ENCODE measurements around the gene PCBD2.
"Not testable (repeated sequence)": the region's sequence is repeated elsewhere in the genome, so short reads cannot be mapped to it uniquely, and the experiment has no call there.

The PCBD2 gene

DNA sequence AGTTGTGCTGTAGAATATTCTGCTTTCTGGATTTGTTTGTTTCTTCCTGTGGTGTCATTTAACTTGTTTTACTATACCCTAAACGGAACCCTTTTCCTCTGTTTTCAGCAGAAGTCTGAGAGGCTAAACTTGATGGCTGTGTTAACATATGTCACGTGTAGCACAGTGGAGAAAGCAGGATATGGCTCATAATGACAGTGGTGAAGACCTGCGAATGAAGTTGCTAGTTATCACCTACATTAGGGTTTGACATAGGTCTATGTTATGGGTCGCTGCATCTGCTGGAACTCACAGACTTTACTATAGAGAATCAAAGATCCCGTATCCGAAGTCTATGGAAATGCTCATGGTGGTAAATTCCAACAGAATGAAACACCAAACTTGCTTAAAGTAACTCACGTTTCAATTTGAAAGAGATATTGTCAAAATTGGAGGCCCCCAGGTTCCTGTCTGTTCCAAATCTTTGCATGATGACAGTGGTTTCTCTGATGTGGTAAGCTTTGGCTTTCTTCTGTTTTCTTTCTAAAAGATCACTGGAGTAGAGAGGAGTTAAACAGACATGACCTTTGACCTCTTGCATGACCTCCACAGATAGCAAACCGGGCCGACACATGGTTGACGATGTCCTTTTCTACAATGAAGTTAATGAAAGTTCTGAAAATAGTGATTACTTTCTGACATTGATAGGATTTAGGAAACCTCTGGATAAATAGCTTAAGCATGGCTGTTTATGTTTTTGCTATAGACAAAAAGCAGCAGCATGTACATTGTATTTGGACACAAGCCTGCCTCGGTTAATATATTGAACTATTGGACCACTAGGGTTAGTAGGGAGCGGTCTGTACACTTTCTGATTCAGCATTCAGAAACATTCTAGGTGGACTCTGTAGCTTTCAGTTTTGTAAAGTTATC, 59.7 kb downstream of the PCBD2 start:
- DNase-seq: no peak

DNA sequence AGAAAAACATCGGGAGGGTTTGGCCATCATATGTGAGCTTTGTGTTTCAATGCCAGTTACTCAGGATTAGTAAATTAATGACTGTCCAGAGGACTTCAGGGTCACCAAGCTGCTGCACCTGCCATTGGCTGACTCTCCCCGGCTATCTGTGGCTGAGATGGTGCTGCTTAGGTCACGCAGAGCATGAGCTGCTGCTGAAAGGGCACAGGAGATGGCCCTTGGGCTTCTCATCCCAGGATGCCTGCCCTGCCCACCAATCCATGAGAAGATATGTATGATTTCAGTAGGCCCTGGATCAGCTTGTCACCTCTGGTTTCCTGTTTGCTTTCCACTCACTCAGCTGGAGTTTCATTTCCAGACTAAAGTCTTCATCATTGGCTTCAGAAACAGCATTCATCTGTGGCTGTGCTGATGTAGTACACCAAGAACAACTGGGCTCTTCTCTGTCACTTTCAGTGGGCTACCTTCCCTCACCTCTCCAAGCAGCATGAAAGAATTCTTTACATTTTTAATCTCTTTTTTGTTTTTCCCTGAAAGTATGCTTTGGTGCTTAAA, 60.4 kb downstream of the PCBD2 start:
- DNase-seq: no peak

DNA sequence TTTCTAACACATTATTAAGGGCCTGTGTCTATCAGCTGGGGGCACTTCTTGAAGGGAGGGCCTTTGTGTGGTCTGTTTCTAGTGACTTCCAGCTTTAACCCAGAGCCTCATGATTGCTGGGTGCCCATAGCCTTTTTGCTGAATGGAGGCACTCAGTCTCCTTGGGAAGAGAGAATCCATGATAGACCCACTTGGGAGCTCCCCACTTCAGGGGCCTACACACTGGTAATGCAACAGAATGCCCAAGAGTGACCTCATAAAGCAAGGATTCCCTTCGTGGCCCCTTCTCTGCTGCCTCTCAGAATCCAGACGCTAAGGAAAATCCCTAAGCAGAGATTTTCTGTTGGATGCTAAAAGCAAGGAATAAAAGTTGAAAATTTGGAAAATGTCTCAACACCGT, 62.7 kb downstream of the PCBD2 start, which contains the start of gene CATSPER3:
Gene CATSPER3 (plus strand): TSS at position 301 of the 400 bp plus-strand sequence. CDS start 85 bp downstream, at position 386.
- DNase-seq: no peak

GRCh38 chr5:134968055-134968454, 63.1 kb downstream of the PCBD2 start:
- DNase-seq: no peak

- no peak for DNase-seq
Observed at GRCh38 chr5:134969166-134969565, 64.2 kb downstream of the PCBD2 start.

DNA sequence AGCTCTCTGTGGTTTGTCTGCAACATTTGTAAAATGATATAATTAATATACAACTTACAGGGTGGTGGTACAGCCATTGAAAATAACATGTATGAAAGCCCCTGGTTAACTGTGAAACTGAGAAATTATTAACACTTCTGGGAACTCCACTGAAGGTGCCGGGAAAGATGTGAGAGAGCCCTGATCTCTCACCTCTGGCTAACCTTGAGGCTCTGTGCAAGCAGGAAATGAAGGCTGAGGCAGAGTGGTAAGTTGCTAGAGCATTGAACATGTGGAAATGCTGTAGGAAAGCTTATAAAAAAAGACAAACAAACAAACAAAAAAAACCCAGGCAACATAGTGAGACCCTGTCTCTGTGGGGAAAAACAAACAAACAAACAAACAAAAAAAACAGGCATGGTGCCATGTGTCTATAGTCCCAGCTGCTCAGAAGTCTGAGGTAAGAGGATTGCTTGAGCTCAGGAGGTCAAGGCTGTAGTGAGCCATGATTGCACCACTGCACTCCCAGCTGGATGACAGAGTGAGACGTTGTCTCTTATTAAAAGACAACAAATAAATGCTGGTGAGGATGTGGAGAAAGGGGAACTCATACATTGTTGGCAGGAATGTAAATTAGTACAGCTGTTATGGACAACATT, 70.3 kb downstream of the PCBD2 start:
- DNase-seq: no peak

GRCh38 chr5:134975843-134976242, 70.9 kb downstream of the PCBD2 start:
- no peak for DNase-seq

DNA sequence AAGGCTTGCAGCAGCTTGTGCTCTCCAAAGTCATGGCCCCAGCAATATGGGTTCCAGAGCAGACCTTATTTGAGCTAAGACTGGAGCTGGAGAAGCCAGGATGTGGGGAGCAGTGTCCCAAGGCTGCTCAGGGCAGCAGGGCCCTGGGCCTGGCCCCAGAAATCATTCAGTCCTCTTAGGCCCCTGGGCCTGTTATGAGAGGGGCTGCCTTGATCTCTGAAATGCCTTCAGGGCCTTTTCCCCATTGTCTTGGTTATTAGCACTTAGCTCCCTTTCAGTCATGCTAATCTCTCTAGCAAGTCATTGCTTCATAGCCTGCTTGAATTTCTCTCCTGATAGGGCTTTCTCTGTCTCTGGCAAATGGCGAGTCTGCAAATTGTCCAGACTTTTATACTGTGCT, 71.9 kb downstream of the PCBD2 start:
- no peak for DNase-seq

GRCh38 chr5:134979416-134979815, 74.5 kb downstream of the PCBD2 start:
- DNase-seq: no peak

GRCh38 chr5:134982230-134982629, 77.3 kb downstream of the PCBD2 start:
- DNase-seq: no peak

- no peak for DNase-seq
Observed at GRCh38 chr5:134989266-134989830, 84.4 kb downstream of the PCBD2 start.

GRCh38 chr5:134990183-134990582, 85.3 kb downstream of the PCBD2 start:
- not testable (repeated sequence) for DNase-seq

DNA sequence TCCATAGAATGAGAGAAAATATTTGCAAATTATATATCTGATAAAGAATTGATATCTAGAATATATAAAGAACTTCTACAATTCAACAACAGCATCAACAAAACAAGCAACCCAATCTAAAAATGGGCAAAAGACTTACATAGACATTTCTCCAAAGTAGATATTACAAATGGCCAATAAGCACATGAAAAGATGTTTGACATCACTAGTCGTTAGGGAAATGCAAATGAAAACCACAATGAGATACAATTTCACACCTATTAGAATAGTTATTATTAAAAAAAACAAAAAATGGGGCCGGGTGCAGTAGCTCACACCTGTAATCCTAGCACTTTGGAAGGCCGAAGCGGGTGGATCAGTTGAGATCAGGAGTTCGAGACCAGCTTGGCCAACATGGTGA, 87.2 kb downstream of the PCBD2 start:
- no peak for DNase-seq

DNA sequence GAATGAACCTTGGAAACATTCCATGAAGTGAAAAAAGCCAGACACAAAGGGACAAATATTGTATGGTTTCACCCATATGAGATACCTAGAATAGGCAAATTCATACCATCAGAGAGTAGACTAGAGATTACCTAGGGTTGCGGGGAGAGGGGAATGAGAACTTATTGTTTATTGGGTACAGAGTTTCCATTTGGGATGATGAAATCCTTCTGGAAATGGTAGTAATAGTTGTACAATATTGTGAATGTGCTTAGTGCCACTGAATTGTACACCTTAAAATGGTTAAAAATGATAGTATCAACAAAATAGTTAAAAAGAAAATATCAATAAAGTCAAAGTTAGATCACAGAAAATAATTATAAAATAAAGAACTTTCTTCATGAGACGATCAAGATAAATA, 88.2 kb downstream of the PCBD2 start:
- DNase-seq: no peak

DNA sequence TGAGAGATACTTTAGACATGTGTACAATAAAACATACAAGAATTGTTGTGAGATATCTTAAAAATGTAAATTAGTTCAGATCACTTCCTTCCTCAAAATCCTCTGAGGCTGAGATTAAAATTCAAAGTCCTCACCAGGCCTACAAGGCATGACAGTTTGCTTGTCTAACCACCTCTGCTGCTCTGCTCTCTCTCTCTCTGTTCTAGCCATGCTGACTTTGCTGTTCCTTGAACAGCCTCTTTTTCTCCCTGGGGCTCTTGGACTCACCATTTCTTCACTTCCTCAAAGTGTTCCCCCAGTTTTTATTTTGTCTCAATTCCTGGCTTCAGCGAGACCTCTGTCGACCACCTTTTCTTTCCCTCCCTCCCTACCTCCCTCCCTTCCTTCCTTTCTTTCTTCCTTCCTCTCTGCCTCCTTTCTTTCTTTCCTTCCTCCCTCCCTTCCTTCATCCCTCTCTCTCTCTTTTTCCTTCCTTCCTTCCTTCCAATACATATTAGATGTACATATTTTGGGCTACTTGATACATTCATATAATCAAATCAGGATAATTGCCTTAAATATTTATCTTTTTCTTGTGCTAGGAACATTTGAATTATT, 89.7 kb downstream of the PCBD2 start:
- DNase-seq: no peak

GRCh38 chr5:134995850-134996402, 91.0 kb downstream of the PCBD2 start:
- no peak for DNase-seq

GRCh38 chr5:134997015-134997414, 92.1 kb downstream of the PCBD2 start:
- no peak for DNase-seq

- DNase-seq: not testable (repeated sequence)
Observed at GRCh38 chr5:134998068-134998467, 93.1 kb downstream of the PCBD2 start.

DNA sequence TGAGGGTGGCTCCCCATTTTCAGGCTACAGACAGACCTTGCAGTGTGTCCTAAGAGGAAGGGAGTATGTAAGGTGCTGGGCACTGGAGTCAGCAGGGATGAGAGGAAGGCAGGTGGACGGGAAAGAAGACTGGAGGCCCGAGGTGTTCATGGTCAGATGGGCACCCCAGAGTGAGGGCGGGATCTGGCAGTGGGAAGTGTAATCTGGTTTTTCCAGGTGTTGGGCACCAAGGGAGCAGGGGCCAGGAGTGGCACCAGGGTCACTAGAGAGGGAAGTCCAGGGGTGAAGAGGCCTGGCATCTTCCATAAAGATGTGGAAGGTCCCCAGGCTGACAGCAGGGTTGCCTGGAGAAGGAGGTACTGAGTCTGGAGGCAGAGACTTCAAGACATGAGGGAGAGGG, 99.4 kb downstream of the PCBD2 start:
- DNase-seq: no peak

DNA sequence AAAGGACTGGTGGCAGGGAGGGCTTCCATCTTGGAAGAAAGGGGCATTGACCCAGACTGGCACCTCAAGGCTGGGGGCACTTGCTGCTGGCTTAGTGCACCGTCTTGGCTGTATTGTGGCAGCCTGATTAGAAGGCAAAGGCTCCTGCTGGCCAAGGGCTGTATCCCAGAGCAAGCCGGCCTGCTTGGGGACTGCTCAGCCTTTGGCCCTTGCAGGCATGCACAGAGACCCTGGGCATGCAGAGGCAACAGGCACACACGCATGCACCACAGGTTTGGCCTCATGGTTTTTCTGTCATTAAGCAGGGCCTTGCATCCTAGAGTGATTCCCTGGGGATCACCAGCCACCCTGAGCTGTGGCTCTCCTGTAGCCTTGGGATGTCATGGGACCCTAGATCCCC, 100.1 kb downstream of the PCBD2 start:
- no peak for DNase-seq

DNA sequence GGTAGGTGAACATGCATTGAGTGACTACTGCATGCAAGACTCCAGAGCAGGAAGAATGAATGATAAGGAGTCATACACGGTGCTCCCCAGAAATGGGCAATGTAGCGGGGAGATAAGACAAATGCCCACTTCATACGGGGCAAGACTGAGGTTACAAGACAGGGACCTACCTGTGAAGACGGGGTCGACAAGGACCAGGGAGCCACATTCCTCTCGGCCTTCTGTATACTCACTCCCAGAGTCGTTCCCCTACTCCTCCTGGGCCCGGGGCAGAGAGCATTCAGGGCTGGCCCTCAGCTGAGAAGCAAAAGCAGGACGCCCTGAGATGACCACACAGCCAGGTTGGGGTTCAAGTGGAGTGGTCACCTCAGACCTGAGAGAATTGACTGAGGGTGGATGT, 102.4 kb downstream of the PCBD2 start:
- no peak for DNase-seq

DNA sequence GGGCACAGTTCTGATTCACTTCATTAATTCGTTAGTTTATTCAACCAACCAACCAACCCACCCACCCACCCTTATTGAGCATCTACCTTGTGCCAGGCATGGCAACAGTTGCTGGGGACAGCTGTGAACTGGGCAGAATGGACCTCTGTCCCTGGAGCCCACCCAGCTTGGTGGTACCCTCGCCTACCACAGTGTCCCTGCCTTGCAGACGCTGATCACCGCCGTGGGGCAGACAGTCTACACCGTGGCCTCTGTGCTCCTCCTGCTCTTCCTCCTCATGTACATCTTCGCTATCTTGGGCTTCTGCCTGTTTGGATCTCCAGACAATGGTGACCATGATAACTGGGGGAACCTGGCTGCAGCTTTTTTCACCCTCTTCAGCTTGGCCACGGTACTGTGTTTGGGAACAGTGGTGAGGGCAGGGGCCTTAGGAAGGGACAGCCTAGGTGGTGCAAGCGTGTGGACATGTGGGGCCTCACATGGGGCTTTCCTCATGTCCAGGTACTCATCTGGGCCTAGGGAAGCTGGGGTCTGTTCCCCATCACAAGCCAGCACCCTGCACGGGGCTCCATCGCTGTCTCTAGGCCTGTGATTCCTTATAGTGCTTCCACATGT, 102.9 kb downstream of the PCBD2 start:
- no peak for DNase-seq
